Stimulated activated naive CD8-positive, alpha-beta T cell treated with anti-CD3 and anti-CD28 coated beads, Interleukin-15, amount 100 ng/mL, for 72 hours (primary cell): ENCODE results near the gene AOAH.

Experiments used
- ATAC-seq: fragments of 150-1000 bp; cut with Tn5 transposase; 2 replicates; pipeline ENCODE4 v1.10.0; 2021; ENCODE audit warnings: mild to moderate bottlenecking, moderate library complexity
- DNase-seq, 2 donors: peaks; one replicate each; pipeline ENCODE4 v3.0.0; 2021 to 2022
- H3K27ac Mint-ChIP-seq, 2 donors: one replicate each; pipeline ENCODE4 v1.8.0; 2022; ENCODE audit warnings: mild to moderate bottlenecking in 2 of 2, mixed read lengths in 2 of 2, moderate library complexity in 2 of 2
- H3K27me3 Mint-ChIP-seq: one replicate; pipeline ENCODE4 v1.8.0; 2022; ENCODE audit warnings: mixed read lengths
- H3K4me1 Mint-ChIP-seq: one replicate; pipeline ENCODE4 v1.8.0; 2022; ENCODE audit warnings: mild to moderate bottlenecking, mixed read lengths
- H3K4me3 Mint-ChIP-seq, 2 donors: one replicate each; pipeline ENCODE4 v1.8.0; 2022; ENCODE audit warnings: mild to moderate bottlenecking in 2 of 2, mixed read lengths in 2 of 2, moderate library complexity in 1 of 2
- H3K9me3 Mint-ChIP-seq, 2 donors: one replicate each; pipeline ENCODE4 v1.8.0; 2022; ENCODE audit warnings: mixed read lengths in 2 of 2

The AOAH gene

DNA sequence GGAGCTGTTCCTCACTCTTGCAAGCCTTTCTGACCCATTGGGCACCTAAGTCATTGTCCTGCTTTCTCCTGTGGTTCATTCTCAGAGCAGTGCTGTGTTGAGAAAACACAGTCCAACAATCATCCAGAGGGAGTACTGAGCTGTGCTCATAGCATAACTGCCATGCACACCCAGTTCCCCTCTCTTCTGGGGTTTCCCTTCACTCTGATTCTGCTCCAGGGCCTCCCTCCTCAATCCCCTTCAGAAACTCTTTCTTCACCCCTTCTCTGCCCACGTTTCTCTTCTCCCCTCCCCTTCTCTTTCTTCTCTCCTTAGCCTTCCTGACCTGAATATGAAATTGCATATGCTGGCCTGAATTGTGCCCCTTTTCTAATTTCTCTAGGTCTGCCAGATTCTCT is 155.8 kb downstream of the AOAH start:
- Mint-ChIP-seq H3K9me3 (no peaks in the 10 kb centered on the region), H3K27me3 (no peaks in the 10 kb centered on the region), H3K4me3 (no peak overlapping the region), H3K4me1 (peaks cover 25% of the 10 kb centered on the region), H3K27ac (peak overlapping the region in 1 of 2 donors; percentile 47)
- no peak for ATAC-seq
- DNase-seq = no peak

DNA sequence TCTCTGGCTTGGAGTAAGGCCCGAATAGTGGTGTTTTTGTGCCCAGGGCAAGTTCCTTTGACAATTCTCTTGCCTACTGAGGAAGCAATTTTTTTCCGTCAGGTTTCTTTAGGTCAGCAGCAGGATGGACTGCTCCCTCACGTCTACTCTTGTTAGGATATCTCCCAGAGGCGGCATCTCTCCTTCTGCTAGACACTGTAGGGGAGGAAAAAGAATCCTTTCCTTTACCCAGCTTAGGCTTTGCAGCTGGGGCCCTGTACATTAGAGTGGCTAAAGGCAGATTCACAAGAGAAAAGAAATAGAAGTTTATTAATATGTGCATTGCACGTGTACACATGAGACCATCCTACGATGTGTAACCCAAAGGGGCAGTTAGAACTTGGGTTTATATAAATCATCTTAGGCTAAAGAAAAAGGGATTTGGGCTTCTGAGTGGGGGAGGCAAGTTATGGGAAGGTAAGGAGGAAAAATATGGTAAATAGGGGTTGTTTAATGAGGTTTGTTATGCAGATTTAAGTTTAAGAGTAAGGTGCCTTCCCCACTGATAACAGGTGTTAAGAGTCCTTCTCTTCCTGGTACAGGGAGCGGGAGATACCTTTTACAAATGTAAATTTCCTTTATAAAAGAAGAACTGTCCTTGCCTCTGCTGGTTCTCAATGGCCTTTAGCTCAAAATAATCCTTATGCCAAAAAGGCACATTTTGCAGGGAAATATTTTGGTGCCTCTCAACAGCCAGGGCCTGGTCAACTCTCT is 156.4 kb downstream of the AOAH start:
- H3K9me3 Mint-ChIP-seq = no peaks in the 10 kb centered on the region
- H3K4me1 Mint-ChIP-seq = peaks cover 25% of the 10 kb centered on the region
- ATAC-seq (no peak), DNase-seq (no peak)
- no peaks in the 10 kb centered on the region for H3K27me3 Mint-ChIP-seq
- no peak overlapping the region for H3K27ac Mint-ChIP-seq
- H3K4me3 Mint-ChIP-seq = no peak overlapping the region

DNA sequence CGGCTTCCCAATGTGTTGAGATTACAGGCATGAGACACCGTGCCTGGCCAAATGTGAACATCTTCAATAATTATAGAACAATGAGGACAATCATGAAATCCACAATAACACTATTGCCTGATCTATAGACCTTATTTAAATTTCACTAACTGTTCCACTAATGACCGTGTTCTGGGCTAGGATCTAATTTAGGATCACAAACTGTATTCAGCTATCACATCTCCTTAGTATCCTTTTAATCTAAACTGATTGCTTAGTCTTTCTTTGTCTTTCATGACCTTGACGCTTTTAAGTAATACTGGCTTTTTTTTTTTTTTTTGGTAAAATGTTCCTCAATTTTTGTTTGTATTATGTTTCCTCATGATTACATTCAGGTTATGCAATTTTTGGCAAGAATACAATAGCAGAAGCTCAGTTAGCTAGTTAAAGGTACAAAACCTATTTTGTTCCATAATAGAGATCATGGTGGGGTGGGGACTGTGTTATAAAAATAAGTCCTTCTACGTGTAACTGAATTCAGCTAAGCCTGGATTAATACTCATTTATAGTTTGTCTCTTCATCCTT is 158.4 kb downstream of the AOAH start:
- Mint-ChIP-seq H3K27me3 (no peaks in the 10 kb centered on the region), H3K4me3 (no peak overlapping the region), H3K27ac (peak overlapping the region in 1 of 2 donors; percentile 77), H3K4me1 (peaks cover 17% of the 10 kb centered on the region), H3K9me3 (no peaks in the 10 kb centered on the region)
- DNase-seq = no peak
- no peak for ATAC-seq

DNA sequence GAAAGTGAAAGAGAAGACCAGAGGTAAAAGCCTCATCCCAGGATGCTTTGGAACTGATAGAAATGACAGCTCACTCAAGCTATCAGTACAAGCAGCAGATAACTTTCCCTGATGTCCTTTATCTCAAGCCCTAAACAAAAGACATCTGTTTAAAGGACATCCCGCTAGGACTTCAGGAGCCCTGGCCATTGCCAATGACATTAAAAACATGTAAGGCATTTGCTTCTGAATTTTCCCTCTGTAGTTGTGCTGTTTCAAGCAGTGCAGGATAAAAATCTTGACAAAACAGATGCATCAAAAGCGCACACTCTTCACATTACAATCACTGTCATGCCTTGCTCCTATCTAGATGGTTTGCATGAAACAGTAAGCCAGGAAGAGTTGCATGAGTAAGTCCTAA is 159.8 kb downstream of the AOAH start:
- H3K9me3 Mint-ChIP-seq = peaks cover 0 to 4% of the 10 kb centered on the region in 2 donors
- no peaks in the 10 kb centered on the region for H3K27me3 Mint-ChIP-seq
- DNase-seq (no peak), ATAC-seq (no peak)
- peaks cover 8% of the 10 kb centered on the region for H3K4me1 Mint-ChIP-seq
- H3K27ac Mint-ChIP-seq = no peak overlapping the region
- no peak overlapping the region for H3K4me3 Mint-ChIP-seq

DNA sequence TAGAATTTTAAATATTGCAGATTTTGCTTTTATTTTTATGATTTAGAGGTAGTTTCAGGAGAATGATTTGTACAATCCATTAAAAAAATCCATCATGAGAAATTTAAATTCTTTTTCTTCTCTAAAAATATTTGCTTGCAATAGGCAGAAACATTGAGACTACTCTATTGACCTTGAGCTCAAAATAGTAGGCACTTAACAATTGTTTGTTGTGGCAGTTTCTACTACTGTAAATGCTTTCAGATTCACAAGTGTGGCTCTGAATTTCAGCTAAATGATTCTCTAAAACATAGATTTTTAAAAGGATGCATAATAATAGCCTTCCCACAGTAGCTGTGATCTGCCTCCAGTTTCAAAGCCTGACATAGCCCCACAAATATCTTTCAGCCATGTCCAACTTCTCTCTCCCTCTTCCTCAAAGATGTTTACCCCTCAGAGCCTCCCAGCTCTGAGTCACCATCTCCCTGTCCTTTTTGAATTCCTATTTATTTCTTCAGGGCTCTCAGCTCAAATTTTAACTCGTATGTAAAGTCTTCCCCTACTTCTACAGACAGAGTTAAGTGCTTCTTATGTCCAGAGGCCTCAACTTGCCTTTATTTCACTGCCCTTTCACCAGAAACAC is 160.5 kb downstream of the AOAH start:
- Mint-ChIP-seq H3K27ac (no peak overlapping the region), H3K9me3 (peaks cover 0 to 11% of the 10 kb centered on the region in 2 donors), H3K27me3 (no peaks in the 10 kb centered on the region), H3K4me1 (peaks cover 8% of the 10 kb centered on the region), H3K4me3 (no peak overlapping the region)
- ATAC-seq (no peak), DNase-seq (no peak)

DNA sequence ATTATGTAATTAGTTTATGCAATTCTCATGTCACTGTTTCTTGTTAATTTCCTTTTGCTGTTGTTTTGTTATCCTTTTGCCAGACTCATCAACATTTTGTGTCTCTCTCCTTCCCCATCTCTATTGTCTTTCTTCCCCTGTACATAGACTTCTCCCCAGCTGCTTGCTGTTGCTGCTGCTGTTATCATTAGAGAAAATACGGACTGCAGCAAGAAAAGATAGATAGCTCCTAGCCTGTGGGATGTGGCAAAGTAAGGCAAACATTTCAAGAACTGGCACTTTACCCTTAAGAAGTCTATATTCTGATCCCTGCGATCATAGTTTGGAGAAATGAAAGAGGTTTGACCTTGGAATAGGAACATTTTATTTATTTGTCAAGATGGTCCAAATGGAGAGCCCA is 162.2 kb downstream of the AOAH start:
- DNase-seq (no peak), ATAC-seq (no peak)
- no peak overlapping the region for H3K4me3 Mint-ChIP-seq
- H3K27me3 Mint-ChIP-seq = no peaks in the 10 kb centered on the region
- peaks cover 0 to 12% of the 10 kb centered on the region in 2 donors for H3K9me3 Mint-ChIP-seq
- peak overlapping the region; percentile 7 to 14 for H3K27ac Mint-ChIP-seq
- H3K4me1 Mint-ChIP-seq = peaks cover 8% of the 10 kb centered on the region

DNA sequence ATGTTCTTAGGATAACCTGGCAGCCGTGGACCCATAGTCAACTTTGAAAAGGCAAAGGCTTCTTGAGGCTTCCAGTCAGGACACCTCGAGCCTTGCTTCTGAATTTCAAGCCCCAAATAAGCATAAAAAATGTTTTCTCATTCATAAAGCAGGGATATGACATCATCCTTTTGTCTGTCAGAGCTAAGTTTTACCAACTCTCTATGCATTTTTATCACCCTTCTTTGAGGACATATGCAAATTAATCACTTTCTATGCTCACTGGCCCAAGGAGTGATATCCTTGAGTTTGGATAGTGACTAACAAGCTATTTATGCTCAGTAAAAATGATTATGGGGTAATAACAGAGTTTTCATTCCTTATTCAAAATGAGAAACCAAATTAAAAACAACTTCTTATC is 175.3 kb downstream of the AOAH start:
- DNase-seq = no peak
- H3K27ac Mint-ChIP-seq = no peak overlapping the region
- no peak for ATAC-seq

DNA sequence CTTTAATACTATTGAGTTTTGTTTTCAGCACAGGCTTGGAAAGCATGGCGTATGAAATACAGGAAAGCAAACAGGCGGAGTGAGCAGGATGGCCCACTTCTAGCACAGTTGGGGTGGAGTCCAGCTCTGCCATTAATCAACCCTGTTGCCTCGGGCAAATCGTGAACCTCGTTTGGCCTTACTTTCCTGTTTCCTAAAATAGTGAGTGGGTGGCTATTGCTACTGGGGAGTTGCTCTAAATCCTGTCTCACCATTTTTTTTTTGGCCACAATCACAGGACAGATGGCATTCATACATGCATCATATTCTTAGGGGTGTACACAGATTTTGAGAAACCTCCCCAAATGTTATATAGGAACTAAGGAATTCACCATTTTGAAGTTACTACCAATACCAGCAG is 176.9 kb downstream of the AOAH start:
- ATAC-seq = no peak
- no peaks in the 10 kb centered on the region for H3K9me3 Mint-ChIP-seq
- DNase-seq = no peak
- H3K4me1 Mint-ChIP-seq = no peaks in the 10 kb centered on the region
- H3K4me3 Mint-ChIP-seq = no peak overlapping the region
- H3K27me3 Mint-ChIP-seq = no peaks in the 10 kb centered on the region
- H3K27ac Mint-ChIP-seq = no peak overlapping the region

More for the DNA sequence above, 175.3 kb downstream of the AOAH start:
- H3K9me3 Mint-ChIP-seq = no peaks in the 10 kb centered on the region
- H3K4me1 Mint-ChIP-seq = no peaks in the 10 kb centered on the region
- no peaks in the 10 kb centered on the region for H3K27me3 Mint-ChIP-seq
- no peak overlapping the region for H3K4me3 Mint-ChIP-seq

DNA sequence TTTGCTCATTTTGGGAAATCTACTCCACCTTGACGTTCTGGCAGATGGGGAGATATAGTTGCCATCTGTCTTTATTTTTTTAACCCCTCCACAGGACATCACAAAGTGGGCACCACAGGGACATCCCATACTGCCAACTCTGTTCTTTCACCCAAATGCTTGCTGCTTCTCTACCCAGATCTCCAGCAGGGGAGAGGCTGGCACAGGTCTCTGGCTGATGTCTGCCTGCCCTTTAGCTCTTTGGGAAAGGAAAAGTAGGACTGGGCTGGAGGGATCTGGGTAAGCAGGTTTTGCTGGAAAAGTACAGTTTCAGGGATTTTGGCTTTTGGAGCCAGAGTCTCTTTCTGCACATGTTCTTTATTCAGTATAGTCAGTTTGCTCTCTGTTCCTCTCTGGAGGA is 178.0 kb downstream of the AOAH start:
- Mint-ChIP-seq H3K9me3 (no peaks in the 10 kb centered on the region), H3K27me3 (no peaks in the 10 kb centered on the region), H3K27ac (no peak overlapping the region), H3K4me3 (no peak overlapping the region), H3K4me1 (no peaks in the 10 kb centered on the region)
- ATAC-seq = no peak
- DNase-seq = no peak

DNA sequence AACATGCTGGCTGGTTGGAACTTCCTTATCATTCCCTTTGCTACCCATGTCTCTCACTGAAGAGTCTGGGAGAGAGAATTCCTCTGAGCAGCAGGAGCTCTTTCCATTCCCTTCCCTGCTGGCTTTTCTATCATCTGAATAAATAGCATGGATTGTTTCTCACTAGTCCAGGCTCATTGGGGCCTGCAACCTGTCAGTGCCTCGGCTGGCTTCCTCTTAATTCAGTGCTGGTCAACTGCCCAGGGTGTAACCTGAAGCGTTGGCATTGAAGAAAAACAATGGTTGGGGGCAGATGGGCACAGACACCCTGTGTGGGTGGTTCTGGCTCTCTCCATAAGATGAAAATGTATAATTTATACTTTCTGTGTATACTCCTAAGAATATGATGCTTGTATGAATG is 179.0 kb downstream of the AOAH start:
- H3K4me3 Mint-ChIP-seq = no peak overlapping the region
- ATAC-seq (no peak), DNase-seq (no peak)
- no peak overlapping the region for H3K27ac Mint-ChIP-seq
- no peaks in the 10 kb centered on the region for H3K9me3 Mint-ChIP-seq
- no peaks in the 10 kb centered on the region for H3K4me1 Mint-ChIP-seq
- H3K27me3 Mint-ChIP-seq = no peaks in the 10 kb centered on the region

DNA sequence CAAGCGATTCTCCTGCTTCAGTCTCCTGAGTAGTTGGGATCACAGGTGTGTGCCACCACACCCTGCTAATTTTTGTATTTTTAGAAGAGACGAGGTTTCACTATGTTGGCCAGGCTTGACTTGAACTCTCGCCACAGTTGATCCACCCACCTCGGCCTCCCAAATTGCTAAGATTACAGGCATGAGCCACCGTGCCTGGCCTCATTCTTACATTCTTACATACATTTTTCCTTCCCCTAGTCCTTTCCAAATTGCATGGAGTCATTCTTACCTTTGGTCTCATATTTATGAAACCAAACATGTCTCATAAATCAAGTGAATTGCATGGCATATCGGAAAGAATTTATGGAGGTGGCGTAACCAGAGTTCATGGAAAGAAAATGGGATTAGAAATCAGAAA is 186.2 kb downstream of the AOAH start:
- no peaks in the 10 kb centered on the region for H3K4me1 Mint-ChIP-seq
- ATAC-seq = no peak

DNA sequence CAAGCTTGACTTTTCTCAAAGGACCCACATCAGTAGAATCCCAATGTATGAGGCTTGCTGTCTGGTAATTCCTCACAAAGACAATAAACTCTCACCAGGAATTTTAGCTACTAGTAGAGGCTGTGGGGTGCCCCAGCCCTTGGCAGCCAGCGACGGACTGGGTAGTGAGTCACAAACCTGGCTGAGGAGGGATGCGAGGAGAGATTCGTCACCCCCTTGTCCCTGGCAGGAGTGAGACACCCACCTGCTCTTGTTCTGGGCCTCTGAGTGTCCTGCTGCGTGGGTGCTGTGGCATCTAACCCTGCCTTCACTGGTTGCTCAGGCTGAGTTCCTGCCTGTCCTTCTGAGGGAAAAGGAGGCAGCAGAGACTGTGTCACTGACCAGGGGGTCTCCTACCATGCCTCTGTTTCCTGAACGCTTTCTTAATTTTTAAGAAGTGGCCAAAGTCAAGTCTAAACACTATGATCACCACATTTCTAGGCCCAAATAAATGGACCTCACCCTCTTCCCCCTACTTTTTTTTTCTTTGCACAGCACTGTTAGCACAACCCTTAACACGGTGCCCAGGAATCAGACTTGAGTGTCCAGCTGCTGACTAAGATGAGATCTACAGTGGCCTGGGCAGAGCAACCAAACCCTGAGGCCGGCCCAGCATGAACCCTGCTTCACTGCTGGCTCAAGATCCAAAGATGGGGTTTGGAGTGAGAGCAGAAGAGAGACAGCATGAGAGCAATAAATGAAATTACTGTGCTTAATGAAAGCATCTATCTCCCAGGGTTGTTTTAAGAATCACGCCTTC is 188.2 kb downstream of the AOAH start:
- Mint-ChIP-seq H3K27me3 (no peaks in the 10 kb centered on the region), H3K27ac (peak overlapping the region in 1 of 2 donors; percentile 2), H3K9me3 (no peaks in the 10 kb centered on the region), H3K4me3 (no peak overlapping the region), H3K4me1 (no peaks in the 10 kb centered on the region)
- DNase-seq (no peak), ATAC-seq (no peak)

More for the DNA sequence above, 186.2 kb downstream of the AOAH start:
- no peak for DNase-seq
- H3K27ac Mint-ChIP-seq = no peak overlapping the region
- no peaks in the 10 kb centered on the region for H3K27me3 Mint-ChIP-seq
- H3K4me3 Mint-ChIP-seq = no peak overlapping the region
- no peaks in the 10 kb centered on the region for H3K9me3 Mint-ChIP-seq

DNA sequence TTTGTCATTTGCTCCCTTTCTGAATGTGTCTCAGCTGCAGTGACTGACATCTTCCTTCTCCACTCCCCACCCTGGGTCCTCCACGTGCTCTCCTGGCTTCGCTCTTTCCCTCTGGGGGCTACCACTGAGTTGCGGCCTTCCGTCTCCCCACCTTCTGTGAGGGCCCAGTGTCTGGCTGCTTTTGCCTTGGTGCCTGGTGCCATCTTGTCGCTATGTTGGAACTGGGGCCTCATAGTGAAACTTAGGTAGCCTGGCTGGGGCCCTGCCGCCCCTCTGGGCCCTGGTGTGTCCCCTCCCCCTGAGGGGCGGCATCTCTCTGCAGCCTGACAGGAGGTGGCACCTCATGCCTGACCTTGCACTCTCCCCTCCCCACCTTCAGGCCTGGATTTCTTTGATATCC is 190.6 kb downstream of the AOAH start:
- Mint-ChIP-seq H3K4me1 (no peaks in the 10 kb centered on the region), H3K27ac (no peak overlapping the region), H3K9me3 (no peaks in the 10 kb centered on the region), H3K4me3 (no peak overlapping the region), H3K27me3 (no peaks in the 10 kb centered on the region)
- ATAC-seq (no peak), DNase-seq (no peak)

DNA sequence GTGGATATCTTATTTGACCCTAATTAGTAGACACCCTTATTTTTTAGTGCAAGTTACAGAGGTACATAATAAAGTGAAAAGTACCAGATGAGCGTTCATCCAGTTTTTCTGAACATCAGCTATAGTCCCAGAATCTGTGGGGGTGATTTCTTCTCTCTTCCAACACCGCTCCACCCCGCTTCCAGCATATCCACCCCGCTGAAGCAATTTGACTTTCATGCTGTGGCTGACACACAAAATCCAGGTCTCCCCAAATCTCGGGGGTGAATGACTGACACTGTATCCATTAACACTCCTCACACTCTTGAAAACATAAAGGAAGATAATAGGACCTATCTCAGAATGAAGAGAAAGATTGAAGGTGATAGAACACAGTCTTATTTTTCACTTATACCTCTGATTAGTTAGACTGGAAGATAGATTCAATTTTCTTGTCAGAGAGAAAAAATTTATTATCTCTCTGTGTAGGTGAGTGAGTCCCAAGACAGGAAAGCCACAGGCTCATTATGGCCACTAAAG is 191.3 kb downstream of the AOAH start:
- no peak for ATAC-seq
- Mint-ChIP-seq H3K27me3 (no peaks in the 10 kb centered on the region), H3K27ac (no peak overlapping the region), H3K4me1 (peaks cover under 1% of the 10 kb centered on the region), H3K9me3 (no peaks in the 10 kb centered on the region), H3K4me3 (no peak overlapping the region)
- DNase-seq = no peak

DNA sequence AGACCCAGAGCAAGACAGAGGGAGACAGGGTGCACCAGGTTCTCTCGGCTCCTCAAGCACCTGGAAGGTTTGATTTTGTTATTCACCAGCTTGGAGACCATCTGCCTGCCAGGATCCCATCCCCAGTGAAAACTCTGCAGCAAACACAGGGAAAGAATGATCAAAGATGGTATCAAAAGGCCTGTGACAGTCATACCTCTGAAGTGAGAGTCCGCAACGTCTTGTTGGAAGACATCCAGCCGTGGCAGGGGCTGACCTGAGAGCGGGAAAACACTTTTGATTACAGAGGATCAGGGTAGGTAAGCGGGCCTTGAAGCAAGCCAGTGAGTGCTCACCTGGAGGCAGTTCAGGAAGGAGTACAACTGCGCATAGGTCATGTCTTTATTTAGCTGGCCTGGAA is 192.3 kb downstream of the AOAH start:
- no peak overlapping the region for H3K27ac Mint-ChIP-seq
- H3K27me3 Mint-ChIP-seq = no peaks in the 10 kb centered on the region
- H3K9me3 Mint-ChIP-seq = no peaks in the 10 kb centered on the region
- ATAC-seq = no peak
- no peak for DNase-seq
- no peak overlapping the region for H3K4me3 Mint-ChIP-seq
- H3K4me1 Mint-ChIP-seq = peaks cover 12% of the 10 kb centered on the region

DNA sequence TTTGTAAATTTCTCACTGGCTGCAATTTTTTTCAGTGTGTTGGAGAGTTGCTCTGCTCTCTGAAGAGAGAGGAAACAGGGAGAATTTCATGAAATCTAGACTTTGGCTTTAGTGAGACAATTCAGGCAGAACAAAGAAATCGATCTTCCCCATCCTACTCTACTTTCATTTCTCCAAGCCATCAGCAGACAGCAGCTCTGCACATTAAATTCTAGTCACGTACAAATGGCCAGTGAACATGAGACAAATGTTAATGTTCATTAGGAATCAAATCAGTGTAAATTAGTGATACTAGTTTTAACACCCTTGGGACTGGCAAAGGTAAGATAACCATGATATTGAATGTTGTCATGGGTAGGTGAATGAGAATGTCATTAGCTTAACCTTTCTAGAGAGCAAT is 193.8 kb downstream of the AOAH start:
- no peak for ATAC-seq
- H3K9me3 Mint-ChIP-seq = no peaks in the 10 kb centered on the region
- no peak overlapping the region for H3K4me3 Mint-ChIP-seq
- DNase-seq = no peak
- H3K27ac Mint-ChIP-seq = no peak overlapping the region
- peaks cover 19% of the 10 kb centered on the region for H3K4me1 Mint-ChIP-seq
- no peaks in the 10 kb centered on the region for H3K27me3 Mint-ChIP-seq
